IPS DF 4.7 (cell line): ENCODE measurements around the gene NPAS3.

Experiments used
- DNase-seq: peaks from one replicate; pipeline ENCODE4 v3.0.0-alpha.2; 2013; ENCODE audit warnings: low spot score; ENCODE audit errors: extremely low read depth

Gene NPAS3

GRCh38 chr14:33430414-33431035 is 491.8 kb downstream of the NPAS3 start:
- DNase-seq = no peak

- DNase-seq = no peak
Measured at GRCh38 chr14:33432407-33433023, 493.8 kb downstream of the NPAS3 start.

GRCh38 chr14:33433396-33433795 is 494.7 kb downstream of the NPAS3 start:
- DNase-seq = no peak

GRCh38 chr14:33435911-33436689 is 497.4 kb downstream of the NPAS3 start:
- DNase-seq = no peak

GRCh38 chr14:33441633-33442032 is 503.0 kb downstream of the NPAS3 start:
- no peak for DNase-seq

- DNase-seq = no peak
Measured at GRCh38 chr14:33444136-33444535, 505.5 kb downstream of the NPAS3 start.

- DNase-seq = no peak
Measured at GRCh38 chr14:33449268-33449667, 510.6 kb downstream of the NPAS3 start.

GRCh38 chr14:33449703-33450395 is 511.2 kb downstream of the NPAS3 start:
- no peak for DNase-seq

GRCh38 chr14:33450416-33450815 is 511.7 kb downstream of the NPAS3 start:
- no peak for DNase-seq

- no peak for DNase-seq
Measured at GRCh38 chr14:33451211-33451610, 512.5 kb downstream of the NPAS3 start.

GRCh38 chr14:33452995-33453394 is 514.3 kb downstream of the NPAS3 start:
- DNase-seq = no peak

GRCh38 chr14:33454022-33454595 is 515.4 kb downstream of the NPAS3 start:
- DNase-seq = no peak

- no peak for DNase-seq
Measured at GRCh38 chr14:33454707-33455106, 516.0 kb downstream of the NPAS3 start.

- DNase-seq = no peak
Measured at GRCh38 chr14:33455654-33456345, 517.1 kb downstream of the NPAS3 start.

- DNase-seq = no peak
Measured at GRCh38 chr14:33457021-33457420, 518.3 kb downstream of the NPAS3 start.

- DNase-seq = no peak
Measured at GRCh38 chr14:33457617-33458016, 518.9 kb downstream of the NPAS3 start.

- no peak for DNase-seq
Measured at GRCh38 chr14:33460164-33460563, 521.5 kb downstream of the NPAS3 start.

GRCh38 chr14:33461036-33461435 is 522.4 kb downstream of the NPAS3 start:
- no peak for DNase-seq

GRCh38 chr14:33463731-33464130 is 525.1 kb downstream of the NPAS3 start:
- no peak for DNase-seq

- no peak for DNase-seq
Measured at GRCh38 chr14:33464254-33464962, 525.7 kb downstream of the NPAS3 start.
